HPDE6-E6E7 (cell line): Measurements from ENCODE around the gene SLC22A4.
A peak's percentile ranks its signal among the peaks of the same experiment; 100 is the strongest.

ENCODE experiments used
- DNase-seq: peaks from one replicate; pipeline ENCODE4 v3.0.0; 2011; ENCODE audit warnings: missing footprints; ENCODE audit errors: extremely low spot score

The SLC22A4 gene

GRCh38 chr5:132293992-132294727 lies at the start of gene SLC22A4:
Gene SLC22A4 (plus strand): TSS chr5:132294394. CDS start chr5:132294617, 223 bp downstream.
- peak; percentile 91 for DNase-seq

- no peak for DNase-seq
These were observed 48.6 kb upstream of the SLC22A4 start for GRCh38 chr5:132245593-132245992.

GRCh38 chr5:132246806-132247205 lies 47.4 kb upstream of the SLC22A4 start:
- no peak for DNase-seq

- no peak for DNase-seq
These were observed 43.6 kb upstream of the SLC22A4 start for GRCh38 chr5:132250547-132250946.

- no peak for DNase-seq
These were observed 42.9 kb upstream of the SLC22A4 start for GRCh38 chr5:132251220-132251725.

GRCh38 chr5:132253008-132253441 lies 41.2 kb upstream of the SLC22A4 start:
- DNase-seq: no peak

- DNase-seq: no peak
These were observed 40.5 kb upstream of the SLC22A4 start for GRCh38 chr5:132253452-132254320.

GRCh38 chr5:132254321-132254977 lies 39.7 kb upstream of the SLC22A4 start:
- no peak for DNase-seq

GRCh38 chr5:132256086-132256782 lies 38.0 kb upstream of the SLC22A4 start:
- DNase-seq: no peak

GRCh38 chr5:132256783-132257130 lies 37.4 kb upstream of the SLC22A4 start:
- DNase-seq: no peak

GRCh38 chr5:132257131-132258101 lies 36.8 kb upstream of the SLC22A4 start, which contains the start of gene PDLIM4:
Gene PDLIM4 (plus strand): TSS chr5:132257696. CDS start chr5:132257735, 39 bp downstream.
- no peak for DNase-seq

- DNase-seq: no peak
These were observed 35.8 kb upstream of the SLC22A4 start for GRCh38 chr5:132258102-132259068.

GRCh38 chr5:132259069-132259851 lies 34.9 kb upstream of the SLC22A4 start:
- DNase-seq: no peak

- DNase-seq: no peak
These were observed 34.1 kb upstream of the SLC22A4 start for GRCh38 chr5:132260051-132260450.

GRCh38 chr5:132260714-132261551 lies 33.3 kb upstream of the SLC22A4 start:
- DNase-seq: no peak

GRCh38 chr5:132261881-132262845 lies 32.0 kb upstream of the SLC22A4 start:
- no peak for DNase-seq
